GM18511 (cell line): Measurements from ENCODE around the gene MPO.

ENCODE experiments used
- ATAC-seq: cut with Tn5 transposase; IDR thresholded peaks from one replicate; pipeline ENCODE4 v1.9.1; 2021; ENCODE audit warnings: mild to moderate bottlenecking, moderate library complexity; ENCODE audit not compliant: unreplicated experiment

Gene MPO

GRCh38 chr17:58319173-58320162 is 38.7 kb upstream of the MPO start:
- ATAC-seq: no peak

GRCh38 chr17:58318627-58319172 is 38.0 kb upstream of the MPO start:
- ATAC-seq: no peak

- ATAC-seq: no peak
Observed at GRCh38 chr17:58318065-58318481, 37.3 kb upstream of the MPO start.

GRCh38 chr17:58317421-58318064 is 36.8 kb upstream of the MPO start:
- peak; percentile 84 for ATAC-seq

- no peak for ATAC-seq
Observed at GRCh38 chr17:58316260-58316960, 35.7 kb upstream of the MPO start.

- no peak for ATAC-seq
Observed at GRCh38 chr17:58315750-58316149, 35.0 kb upstream of the MPO start.

GRCh38 chr17:58315281-58315711 is 34.6 kb upstream of the MPO start:
- no peak for ATAC-seq

- ATAC-seq: no peak
Observed at GRCh38 chr17:58314706-58315015, 33.9 kb upstream of the MPO start.

GRCh38 chr17:58313815-58314705 is 33.3 kb upstream of the MPO start:
- ATAC-seq: no peak

GRCh38 chr17:58312829-58313228 is 32.1 kb upstream of the MPO start:
- no peak for ATAC-seq

- no peak for ATAC-seq
Observed at GRCh38 chr17:58312021-58312630, 31.4 kb upstream of the MPO start.

GRCh38 chr17:58311429-58311894 is 30.7 kb upstream of the MPO start:
- no peak for ATAC-seq

- ATAC-seq: no peak
Observed at GRCh38 chr17:58310511-58311428, 30.0 kb upstream of the MPO start.

GRCh38 chr17:58309918-58310259 is 29.2 kb upstream of the MPO start:
- ATAC-seq: no peak

GRCh38 chr17:58308985-58309917 is 28.5 kb upstream of the MPO start:
- no peak for ATAC-seq

- ATAC-seq: no peak
Observed at GRCh38 chr17:58308173-58308984, 27.6 kb upstream of the MPO start.
